GM10248 (cell line): ENCODE measurements around the gene SPATA16.
"Not testable (repeated sequence)": the region's sequence is repeated elsewhere in the genome, so short reads cannot be mapped to it uniquely, and the experiment has no call there.

Experiments
- CTCF ChIA-PET: fragments of 300-600 bp; sonication (Branson Sonifier 250); formaldehyde crosslinking; extraction: SDS; loops from one replicate; lab custom pipeline; 2021; ENCODE audit warnings: antibody characterized with exemption; lab: Yijun Ruan, JAX
- POLR2A ChIA-PET: fragments of 350-650 bp; sonication (Branson Sonifier 250); formaldehyde crosslinking; extraction: SDS; loops from one replicate; lab custom pipeline; 2020; ENCODE audit warnings: antibody characterized with exemption; lab: Yijun Ruan, JAX
- DNase-seq: peaks from one replicate; pipeline ENCODE4 v3.0.0; 2012; ENCODE audit errors: extremely low spot score
- TF ChIP-seq, protein P1 (sequence below): IDR thresholded peaks from 2 replicates; pipeline ENCODE4 v1.5.1; 2012; ENCODE audit warnings: mild to moderate bottlenecking, low read depth; ENCODE audit errors: extremely low read depth, missing control alignments, control extremely low read depth

SPATA16 gene

DNA sequence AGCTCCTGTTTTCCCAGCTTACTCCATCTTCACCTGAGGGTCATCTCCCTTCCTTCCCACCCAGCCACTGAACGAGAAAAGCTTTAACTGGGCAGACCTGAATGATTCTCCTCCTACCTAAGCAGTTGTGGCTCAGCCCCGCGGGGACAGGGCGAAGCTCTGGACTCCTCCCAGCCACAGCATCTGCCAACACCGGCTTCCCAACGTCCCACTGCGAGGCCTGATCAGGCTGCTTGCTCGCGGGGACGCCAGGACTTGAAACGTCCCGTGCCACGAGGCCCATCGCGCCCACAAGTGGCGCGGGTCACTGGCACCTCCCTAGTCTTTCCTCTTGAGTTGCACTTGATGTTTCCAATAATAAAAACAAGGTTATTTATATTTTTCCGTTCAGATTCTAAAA is at the start of gene SPATA16:
TSS of gene SPATA16 (minus strand) at position 250 of the 400 bp plus-strand sequence. CDS start 23,504 bp downstream, outside the sequence.
- no peak for DNase-seq
- TF ChIP-seq, protein P1, sequence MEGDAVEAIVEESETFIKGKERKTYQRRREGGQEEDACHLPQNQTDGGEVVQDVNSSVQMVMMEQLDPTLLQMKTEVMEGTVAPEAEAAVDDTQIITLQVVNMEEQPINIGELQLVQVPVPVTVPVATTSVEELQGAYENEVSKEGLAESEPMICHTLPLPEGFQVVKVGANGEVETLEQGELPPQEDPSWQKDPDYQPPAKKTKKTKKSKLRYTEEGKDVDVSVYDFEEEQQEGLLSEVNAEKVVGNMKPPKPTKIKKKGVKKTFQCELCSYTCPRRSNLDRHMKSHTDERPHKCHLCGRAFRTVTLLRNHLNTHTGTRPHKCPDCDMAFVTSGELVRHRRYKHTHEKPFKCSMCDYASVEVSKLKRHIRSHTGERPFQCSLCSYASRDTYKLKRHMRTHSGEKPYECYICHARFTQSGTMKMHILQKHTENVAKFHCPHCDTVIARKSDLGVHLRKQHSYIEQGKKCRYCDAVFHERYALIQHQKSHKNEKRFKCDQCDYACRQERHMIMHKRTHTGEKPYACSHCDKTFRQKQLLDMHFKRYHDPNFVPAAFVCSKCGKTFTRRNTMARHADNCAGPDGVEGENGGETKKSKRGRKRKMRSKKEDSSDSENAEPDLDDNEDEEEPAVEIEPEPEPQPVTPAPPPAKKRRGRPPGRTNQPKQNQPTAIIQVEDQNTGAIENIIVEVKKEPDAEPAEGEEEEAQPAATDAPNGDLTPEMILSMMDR, result no peak
- CTCF ChIA-PET, result interaction anchor here (1.1 kb wide), 1 partner anchor 9 kb away, joined by 3 read pairs; no protein-coding TSS in a partner anchor
- POLR2A ChIA-PET, result no interaction called here

DNA sequence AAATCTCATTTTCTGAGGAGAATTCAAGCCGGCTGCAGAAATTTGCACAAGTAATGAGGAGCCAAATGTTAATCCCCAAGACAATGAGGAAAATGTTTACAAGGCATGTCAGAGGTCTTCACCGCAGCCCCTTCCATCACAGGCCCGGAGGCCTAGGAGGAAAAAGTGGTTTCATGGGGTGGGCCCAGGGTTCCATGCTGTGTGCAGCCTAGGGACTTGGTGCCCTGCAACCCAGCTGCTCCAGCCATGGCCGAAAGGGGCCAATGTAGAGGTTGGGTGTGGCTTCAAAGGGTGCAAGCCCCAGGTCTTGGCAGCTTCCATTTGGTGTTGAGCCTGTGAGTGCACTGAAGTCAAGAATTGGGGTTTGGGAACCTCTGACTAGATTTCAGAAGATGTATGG is 42.0 kb upstream of the SPATA16 start:
- CTCF ChIA-PET, result interaction anchor here (1.2 kb wide), 1 partner anchor 9 kb away, joined by 4 read pairs; no protein-coding TSS in a partner anchor
- POLR2A ChIA-PET, DNase-seq: not testable (repeated sequence)

DNA sequence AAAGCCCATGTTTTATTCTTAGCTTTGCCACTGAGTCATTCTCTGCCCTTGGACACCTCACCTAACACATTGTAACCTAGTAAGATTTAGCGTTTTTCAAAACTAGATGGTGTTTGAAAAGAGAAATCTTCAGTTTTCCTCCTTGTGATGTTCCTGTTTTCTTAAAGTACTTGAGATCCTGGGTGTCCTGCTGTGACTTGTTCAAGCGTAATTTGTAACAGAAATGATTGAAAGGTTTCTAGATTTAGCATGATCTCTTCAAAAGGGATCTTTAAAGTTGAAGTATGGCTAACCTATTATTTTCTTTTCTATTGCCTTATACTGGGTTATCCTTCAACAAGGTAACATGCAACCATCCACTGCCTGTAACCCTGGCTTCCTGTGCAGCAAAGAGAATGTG is 32.6 kb upstream of the SPATA16 start:
- POLR2A ChIA-PET, result no interaction called here
- DNase-seq, result no peak
- TF ChIP-seq, protein P1, result no peak
- CTCF ChIA-PET, result interaction anchor here (1.3 kb wide), 1 partner anchor 10 kb away, joined by 4 read pairs; no protein-coding TSS in a partner anchor

GRCh38 chr3:173159139-173159538 is 18.1 kb upstream of the SPATA16 start:
- CTCF ChIA-PET, POLR2A ChIA-PET, DNase-seq: not testable (repeated sequence)

GRCh38 chr3:173156533-173156932 is 15.5 kb upstream of the SPATA16 start:
- CTCF ChIA-PET, DNase-seq, POLR2A ChIA-PET: not testable (repeated sequence)

GRCh38 chr3:173153631-173154030 is 12.6 kb upstream of the SPATA16 start:
- TF ChIP-seq, protein P1, result no peak
- ChIA-PET POLR2A (no interaction called here), CTCF (interaction anchor here (1.0 to 1.1 kb wide), 2 partner anchors 10 to 27 kb away, joined by 3 to 4 read pairs; no protein-coding TSS in a partner anchor)
- DNase-seq, result no peak

DNA sequence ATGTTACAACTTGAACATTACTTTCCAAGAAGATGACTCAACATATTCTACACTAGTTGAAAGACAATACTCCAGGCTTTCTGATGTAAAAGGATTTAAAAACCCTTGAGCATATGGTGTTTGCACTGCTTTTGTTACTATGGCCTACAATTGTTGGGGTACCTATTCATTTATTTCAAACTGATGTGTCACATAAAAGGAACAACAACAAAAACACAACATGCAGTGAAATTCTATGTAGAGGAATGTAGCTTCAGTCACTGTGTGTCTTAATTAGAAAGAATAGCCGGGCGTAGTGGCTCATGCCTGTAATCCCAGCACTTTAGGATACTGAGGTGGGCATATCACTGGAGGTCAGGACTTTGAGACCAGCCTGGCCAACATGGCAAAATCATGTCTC is 1.6 kb downstream of the SPATA16 start:
- ChIA-PET POLR2A (no interaction called here), CTCF (no interaction called here)
- TF ChIP-seq, protein P1, result no peak
- DNase-seq, result no peak

- CTCF ChIA-PET, result no interaction called here
- TF ChIP-seq, protein P1, result no peak
- POLR2A ChIA-PET, result no interaction called here
- DNase-seq, result no peak
These were observed 3.0 kb downstream of the SPATA16 start for GRCh38 chr3:173138026-173138425.
